Trophoblast cell (in vitro differentiated cells and primary cell): ENCODE measurements around the gene MXRA8.
A peak's percentile ranks its signal among the peaks of the same experiment; 100 is the strongest.

Experiments used
- DNase-seq, 2 donors: peaks; one replicate each; pipeline ENCODE4 v3.0.0-alpha.2; 2016
- H2AFZ ChIP-seq: 2 replicates; pipeline ENCODE4 v1.6.1; 2013; ENCODE audit warnings: low read length, moderate library complexity, mild to moderate bottlenecking; ENCODE audit not compliant: insufficient read depth, poor library complexity
- H2AK5ac ChIP-seq: 2 replicates; pipeline ENCODE4 v1.6.1; 2013; ENCODE audit warnings: mild to moderate bottlenecking, low read length
- H2BK120ac ChIP-seq: 2 replicates; pipeline ENCODE4 v1.6.1; 2013; ENCODE audit warnings: low read length, mild to moderate bottlenecking, moderate library complexity; ENCODE audit not compliant: insufficient read depth, poor library complexity
- H2BK12ac ChIP-seq: 2 replicates; pipeline ENCODE4 v1.6.1; 2013; ENCODE audit warnings: mild to moderate bottlenecking, low read length, moderate library complexity
- H2BK5ac ChIP-seq: 2 replicates; pipeline ENCODE4 v1.6.1; 2013; ENCODE audit warnings: low read length, low read depth, moderate library complexity, mild to moderate bottlenecking; ENCODE audit not compliant: poor library complexity
- H3K14ac ChIP-seq: 2 replicates; pipeline ENCODE4 v1.6.1; 2013; ENCODE audit warnings: mild to moderate bottlenecking, low read length
- H3K18ac ChIP-seq: 2 replicates; pipeline ENCODE4 v1.6.1; 2013; ENCODE audit warnings: mild to moderate bottlenecking, low read length
- H3K23ac ChIP-seq: 2 replicates; pipeline ENCODE4 v1.6.1; 2013; ENCODE audit warnings: low read length
- H3K27ac ChIP-seq: 2 replicates; pipeline ENCODE4 v1.5.1; 2013; ENCODE audit warnings: low read depth, mild to moderate bottlenecking, inconsistent platforms, low read length, moderate library complexity
- H3K27me3 ChIP-seq: 2 replicates; pipeline ENCODE4 v1.6.1; 2013; ENCODE audit warnings: inconsistent platforms, mild to moderate bottlenecking, low read length, moderate library complexity; ENCODE audit not compliant: insufficient read depth
- H3K36me3 ChIP-seq, 2 experiments: 1 replicate in 1 of 2; 2 replicates in 1 of 2; pipeline ENCODE4 v1.6.1; 2013; ENCODE audit warnings: low read length in 2 of 2, mild to moderate bottlenecking in 2 of 2, moderate library complexity in 1 of 2; ENCODE audit not compliant: insufficient read depth in 2 of 2, control insufficient read depth in 1 of 2
- H3K4ac ChIP-seq: 2 replicates; pipeline ENCODE4 v1.6.1; 2013; ENCODE audit warnings: low read depth, mild to moderate bottlenecking, low read length, moderate library complexity
- H3K4me1 ChIP-seq, 2 experiments: 1 replicate in 1 of 2; 2 replicates in 1 of 2; pipeline ENCODE4 v1.6.1; 2013; ENCODE audit warnings: low read length in 2 of 2, mild to moderate bottlenecking in 2 of 2, moderate library complexity in 1 of 2; ENCODE audit not compliant: insufficient read depth in 2 of 2, control insufficient read depth in 1 of 2
- H3K4me2 ChIP-seq: 2 replicates; pipeline ENCODE4 v1.6.1; 2013; ENCODE audit warnings: inconsistent platforms, mild to moderate bottlenecking, low read length, moderate library complexity
- H3K4me3 ChIP-seq: 2 replicates; pipeline ENCODE4 v1.5.1; 2013; ENCODE audit warnings: mild to moderate bottlenecking, low read depth, low read length, inconsistent platforms
- H3K79me1 ChIP-seq: one replicate; pipeline ENCODE4 v1.6.1; 2013; ENCODE audit warnings: low read length
- H3K79me2 ChIP-seq: 2 replicates; pipeline ENCODE4 v1.6.1; 2013; ENCODE audit warnings: low read length, mild to moderate bottlenecking; ENCODE audit not compliant: control insufficient read depth, insufficient read depth, poor library complexity
- H3K9ac ChIP-seq: 2 replicates; pipeline ENCODE4 v1.6.1; 2013; ENCODE audit warnings: mild to moderate bottlenecking, low read length
- H3K9me3 ChIP-seq: 2 replicates; pipeline ENCODE4 v1.6.1; 2013; ENCODE audit warnings: low read depth, mild to moderate bottlenecking, control low read depth, inconsistent platforms, low read length; ENCODE audit not compliant: insufficient read depth
- H4K12ac ChIP-seq: 2 replicates; pipeline ENCODE4 v1.6.1; 2013; ENCODE audit warnings: low read depth, mild to moderate bottlenecking, low read length, moderate library complexity
- H4K8ac ChIP-seq: 2 replicates; pipeline ENCODE4 v1.6.1; 2013; ENCODE audit warnings: low read depth, mild to moderate bottlenecking, low read length, moderate library complexity
- H4K91ac ChIP-seq: one replicate; pipeline ENCODE4 v1.6.1; 2013; ENCODE audit warnings: low read depth, mild to moderate bottlenecking, low read length, moderate library complexity
- WGBS: extraction: QIAGEN DNeasy Blood & Tissue Kit; methylation state at CpG from one replicate; pipeline ENCODE4 v1.1.7; 2013; ENCODE audit warnings: missing lambda C conversion rate; ENCODE audit not compliant: insufficient read length, insufficient coverage; ENCODE audit errors: extremely low coverage; 5-methylcytosine and 5-hydroxymethylcytosine counted together

The MXRA8 gene

GRCh38 chr1:1329304-1330210 lies 28.8 kb downstream of the MXRA8 start:
- Histone ChIP-seq H2BK120ac (no peak overlapping the region), H4K91ac (no peak overlapping the region), H3K14ac (no peak overlapping the region), H3K4me3 (peak overlapping the region; percentile 34), H3K36me3 (peaks cover 18 to 19% of the 10 kb centered on the region in 2 experiments), H3K9me3 (peaks cover 16% of the 10 kb centered on the region), H4K8ac (no peak overlapping the region), H3K9ac (no peak overlapping the region), H2BK12ac (no peak overlapping the region), H3K4me1 (peaks cover 9 to 10% of the 10 kb centered on the region in 2 experiments), H3K23ac (peak overlapping the region; percentile 50), H3K4ac (no peak overlapping the region), H2BK5ac (no peak overlapping the region), H3K79me1 (peaks cover 6% of the 10 kb centered on the region), H3K79me2 (peaks cover 9% of the 10 kb centered on the region), H4K12ac (no peak overlapping the region), H3K27ac (no peak overlapping the region), H2AFZ (no peak overlapping the region), H3K27me3 (no peaks in the 10 kb centered on the region), H3K4me2 (no peak overlapping the region), H3K18ac (no peak overlapping the region), H2AK5ac (no peak overlapping the region)
- DNase-seq: no peak
- WGBS: no CpG with 5 or more reads among the region's 58 CpGs

DNA sequence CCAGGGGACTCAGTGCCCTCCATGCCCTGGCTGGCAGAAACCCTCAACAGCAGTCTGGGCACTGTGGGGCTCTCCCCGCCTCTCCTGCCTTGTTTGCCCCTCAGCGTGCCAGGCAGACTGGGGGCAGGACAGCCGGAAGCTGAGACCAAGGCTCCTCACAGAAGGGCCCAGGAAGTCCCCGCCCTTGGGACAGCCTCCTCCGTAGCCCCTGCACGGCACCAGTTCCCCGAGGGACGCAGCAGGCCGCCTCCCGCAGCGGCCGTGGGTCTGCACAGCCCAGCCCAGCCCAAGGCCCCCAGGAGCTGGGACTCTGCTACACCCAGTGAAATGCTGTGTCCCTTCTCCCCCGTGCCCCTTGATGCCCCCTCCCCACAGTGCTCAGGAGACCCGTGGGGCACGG lies 30.1 kb downstream of the MXRA8 start:
- peaks cover 17% of the 10 kb centered on the region for H3K79me2 ChIP-seq
- no peak overlapping the region for H2BK12ac ChIP-seq
- WGBS: no CpG with 5 or more reads among the region's 15 CpGs
- no peak overlapping the region for H3K23ac ChIP-seq
- no peak overlapping the region for H2AK5ac ChIP-seq
- no peak overlapping the region for H4K91ac ChIP-seq
- H3K4me2 ChIP-seq: no peak overlapping the region
- no peak overlapping the region for H3K9ac ChIP-seq
- peaks cover 9% of the 10 kb centered on the region for H3K79me1 ChIP-seq
- no peak overlapping the region for H4K8ac ChIP-seq
- H3K4ac ChIP-seq: no peak overlapping the region
- no peak overlapping the region for H4K12ac ChIP-seq
- H3K27me3 ChIP-seq: no peaks in the 10 kb centered on the region
- DNase-seq: no peak
- H3K4me1 ChIP-seq: peaks cover 12% of the 10 kb centered on the region in 2 experiments
- no peak overlapping the region for H3K27ac ChIP-seq
- H2AFZ ChIP-seq: no peak overlapping the region
- no peak overlapping the region for H3K4me3 ChIP-seq
- peaks cover 16 to 18% of the 10 kb centered on the region in 2 experiments for H3K36me3 ChIP-seq
- no peak overlapping the region for H2BK120ac ChIP-seq
- H3K14ac ChIP-seq: no peak overlapping the region
- H3K9me3 ChIP-seq: peaks cover 16% of the 10 kb centered on the region
- no peak overlapping the region for H3K18ac ChIP-seq
- H2BK5ac ChIP-seq: no peak overlapping the region

DNA sequence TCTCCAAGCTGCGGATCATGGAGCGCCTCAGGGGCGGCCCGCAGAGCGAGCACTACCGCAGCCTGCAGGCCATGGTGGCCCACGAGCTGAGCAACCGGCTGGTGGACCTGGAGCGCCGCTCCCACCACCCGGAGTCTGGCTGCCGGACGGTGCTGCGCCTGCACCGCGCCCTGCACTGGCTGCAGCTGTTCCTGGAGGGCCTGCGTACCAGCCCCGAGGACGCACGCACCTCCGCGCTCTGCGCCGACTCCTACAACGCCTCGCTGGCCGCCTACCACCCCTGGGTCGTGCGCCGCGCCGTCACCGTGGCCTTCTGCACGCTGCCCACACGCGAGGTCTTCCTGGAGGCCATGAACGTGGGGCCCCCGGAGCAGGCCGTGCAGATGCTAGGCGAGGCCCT lies 31.1 kb downstream of the MXRA8 start:
- peaks cover 12% of the 10 kb centered on the region in 2 experiments for H3K4me1 ChIP-seq
- H3K79me2 ChIP-seq: peaks cover 23% of the 10 kb centered on the region
- no peak overlapping the region for H3K14ac ChIP-seq
- H2BK12ac ChIP-seq: no peak overlapping the region
- H3K27me3 ChIP-seq: no peaks in the 10 kb centered on the region
- peaks cover 9% of the 10 kb centered on the region for H3K79me1 ChIP-seq
- H2AFZ ChIP-seq: no peak overlapping the region
- no peak overlapping the region for H4K91ac ChIP-seq
- no peak overlapping the region for H3K9ac ChIP-seq
- no peak overlapping the region for H4K12ac ChIP-seq
- H3K27ac ChIP-seq: no peak overlapping the region
- H2BK5ac ChIP-seq: no peak overlapping the region
- H3K4ac ChIP-seq: no peak overlapping the region
- H3K9me3 ChIP-seq: peaks cover 13% of the 10 kb centered on the region
- H3K4me3 ChIP-seq: no peak overlapping the region
- H2AK5ac ChIP-seq: no peak overlapping the region
- no peak overlapping the region for H3K4me2 ChIP-seq
- H3K23ac ChIP-seq: no peak overlapping the region
- H4K8ac ChIP-seq: no peak overlapping the region
- peaks cover 20% of the 10 kb centered on the region in 2 experiments for H3K36me3 ChIP-seq
- no peak overlapping the region for H3K18ac ChIP-seq
- no peak for DNase-seq
- WGBS: no CpG with 5 or more reads among the region's 40 CpGs
- no peak overlapping the region for H2BK120ac ChIP-seq

GRCh38 chr1:1326075-1326605 lies 32.2 kb downstream of the MXRA8 start:
- Histone ChIP-seq H3K79me1 (peaks cover 9% of the 10 kb centered on the region), H4K12ac (no peak overlapping the region), H3K9me3 (peaks cover 12% of the 10 kb centered on the region), H2BK12ac (no peak overlapping the region), H3K27me3 (no peaks in the 10 kb centered on the region), H2BK5ac (no peak overlapping the region), H3K27ac (no peak overlapping the region), H3K23ac (no peak overlapping the region), H3K4me2 (no peak overlapping the region), H3K36me3 (peaks cover 23 to 24% of the 10 kb centered on the region in 2 experiments), H2AFZ (no peak overlapping the region), H3K4me1 (peaks cover 12% of the 10 kb centered on the region in 2 experiments), H3K4me3 (no peak overlapping the region), H3K4ac (no peak overlapping the region), H4K91ac (no peak overlapping the region), H2AK5ac (no peak overlapping the region), H3K14ac (no peak overlapping the region), H3K9ac (no peak overlapping the region), H2BK120ac (no peak overlapping the region), H4K8ac (no peak overlapping the region), H3K79me2 (peaks cover 26% of the 10 kb centered on the region), H3K18ac (peak overlapping the region; percentile 25)
- WGBS: no CpG with 5 or more reads among the region's 8 CpGs
- DNase-seq: no peak
